Measurements from ENCODE around the gene UNC45A. TPM values are rescaled to one million over a fixed set of nuclear protein-coding genes. Genes with fewer than 3 reads are reported as not detected.

UNC45A gene
- total RNA-seq, 1 experiment from 2014 or later: 68.4 TPM

DNA sequence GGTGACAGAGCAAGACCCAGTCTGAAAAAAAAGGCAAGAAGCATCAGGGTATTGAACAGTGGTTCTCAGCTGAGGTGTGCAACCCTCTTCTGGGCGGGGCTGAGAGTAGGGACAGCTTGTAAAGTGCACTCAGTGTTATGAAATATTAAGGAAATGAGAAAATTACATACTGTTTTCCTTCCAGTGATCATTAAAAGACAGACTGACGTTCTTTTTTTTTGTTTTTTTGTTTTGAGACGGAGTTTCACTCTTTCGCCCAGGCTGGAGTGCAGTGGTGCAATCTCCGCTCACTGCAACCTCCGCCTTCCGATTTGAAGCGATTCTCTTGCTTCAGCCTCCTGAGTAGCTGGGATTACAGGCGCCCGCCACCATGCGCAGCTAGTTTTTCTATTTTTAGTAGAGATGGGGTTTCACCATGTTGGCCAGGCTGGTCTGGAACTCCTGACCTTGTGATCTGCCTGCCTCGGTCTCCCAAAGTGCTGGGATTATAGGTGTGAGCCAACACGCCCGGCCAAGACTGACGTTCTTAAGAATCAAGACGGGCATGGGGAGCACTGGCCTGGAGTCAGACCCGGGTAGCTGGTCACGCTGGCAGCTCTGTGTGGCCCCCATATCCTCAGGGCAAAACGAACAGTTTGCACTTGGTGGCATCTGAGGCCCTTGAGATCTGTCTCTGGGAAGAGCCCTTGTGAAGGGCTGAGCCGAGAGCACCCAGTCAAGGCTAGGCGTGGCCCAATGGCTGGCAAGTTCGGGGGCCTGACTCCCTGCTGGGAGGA, 20.6 kb upstream of the UNC45A start:
- Histone ChIP-seq H2AFZ (ENCODE audit: low read length) (no peak overlapping the region), H4K20me1 (ENCODE audit: low read length) (no peaks in the 10 kb centered on the region), H3K9me2 (replicated peaks; ENCODE audit: low read length) (no peaks in the 10 kb centered on the region), H3K4me1 (ENCODE audit: insufficient read depth, low read length) (no peaks in the 10 kb centered on the region), H3K9me3 (ENCODE audit: low read length) (no peaks in the 10 kb centered on the region), H3F3A (ENCODE audit: low read length, unreplicated experiment) (no peaks in the 10 kb centered on the region), H3K4me2 (ENCODE audit: low read length) (no peak overlapping the region), H3K79me2 (ENCODE audit: low read length) (no peaks in the 10 kb centered on the region), H3K27ac (ENCODE audit: low read length) (no peak overlapping the region), H3K27me3 (ENCODE audit: low read length) (no peaks in the 10 kb centered on the region), H3K36me3 (ENCODE audit: low read depth, low read length) (no peaks in the 10 kb centered on the region; the same call in 1 of the 2 replicates), H3K9ac (ENCODE audit: low read length) (no peak overlapping the region), H3K4me3 (ENCODE audit: low read length) (no peak overlapping the region)
- no peak for ATAC-seq
- DNase-seq: no peak
- ChIA-PET POLR2A (ENCODE audit: unreplicated experiment) (no interaction called here), CTCF (interaction anchor here (0.8 kb wide), 1 partner anchor 12 kb away, joined by 4 read pairs; the partner anchor contains the start of gene MAN2A2)
- TF ChIP-seq EZH2 (IDR thresholded peaks at IDR 0.05; ENCODE audit: low read length, unreplicated experiment) (no peak), CTCF (conservative IDR thresholded peaks at IDR 0.05; ENCODE audit: low read depth, low read length) (no peak)
- intact Hi-C loops (cut with micrococcal nuclease): no loop called here
- BruUV-seq (replicated peaks): no TSS peak

DNA sequence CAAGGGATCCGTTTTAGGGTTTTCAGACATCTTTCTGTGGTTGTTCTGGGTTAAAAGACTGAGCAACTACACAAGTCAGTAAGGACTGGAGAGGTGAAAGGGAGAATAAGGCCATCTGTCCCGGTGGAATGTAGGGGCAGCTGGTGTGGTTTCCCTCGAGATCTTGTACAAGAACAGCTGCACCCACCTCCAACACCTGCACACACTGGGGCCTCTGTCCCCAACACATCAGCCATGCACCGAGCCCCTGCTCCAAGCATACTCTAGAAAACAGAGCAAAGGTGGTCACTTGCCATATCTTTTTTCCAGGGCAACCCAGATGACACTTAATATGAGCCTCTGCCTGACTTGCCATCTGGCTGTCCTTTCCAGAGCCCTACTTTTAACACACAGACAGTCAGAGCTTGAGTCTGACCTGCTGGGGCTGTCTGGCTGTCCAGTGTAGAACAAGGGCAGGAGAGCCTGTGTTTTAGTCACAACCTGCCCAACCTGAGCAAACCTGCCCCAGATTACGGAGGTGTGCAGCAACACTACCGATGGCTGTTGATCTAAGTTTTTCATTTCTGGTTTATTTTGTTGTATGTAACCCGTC, 19.8 kb upstream of the UNC45A start:
- Histone ChIP-seq H3K9me3 (ENCODE audit: low read length) (no peaks in the 10 kb centered on the region), H3K4me3 (ENCODE audit: low read length) (no peak overlapping the region), H3K4me1 (ENCODE audit: insufficient read depth, low read length) (no peaks in the 10 kb centered on the region), H3F3A (ENCODE audit: low read length, unreplicated experiment) (no peaks in the 10 kb centered on the region), H3K79me2 (ENCODE audit: low read length) (no peaks in the 10 kb centered on the region), H3K9me2 (replicated peaks; ENCODE audit: low read length) (no peaks in the 10 kb centered on the region), H3K27me3 (ENCODE audit: low read length) (no peaks in the 10 kb centered on the region), H4K20me1 (ENCODE audit: low read length) (no peaks in the 10 kb centered on the region), H3K4me2 (ENCODE audit: low read length) (no peak overlapping the region), H3K9ac (ENCODE audit: low read length) (no peak overlapping the region), H3K27ac (ENCODE audit: low read length) (no peak overlapping the region), H2AFZ (ENCODE audit: low read length) (no peak overlapping the region), H3K36me3 (ENCODE audit: low read depth, low read length) (no peaks in the 10 kb centered on the region; the same call in 1 of the 2 replicates)
- POLR2A ChIA-PET (ENCODE audit: unreplicated experiment): no interaction called here
- no peak for DNase-seq
- no peak for TF ChIP-seq EZH2 (IDR thresholded peaks at IDR 0.05; ENCODE audit: low read length, unreplicated experiment)
- CTCF ChIA-PET: no interaction called here
- BruUV-seq (replicated peaks): no TSS peak
- intact Hi-C loops (cut with micrococcal nuclease): no loop called here
- ATAC-seq: no peak

DNA sequence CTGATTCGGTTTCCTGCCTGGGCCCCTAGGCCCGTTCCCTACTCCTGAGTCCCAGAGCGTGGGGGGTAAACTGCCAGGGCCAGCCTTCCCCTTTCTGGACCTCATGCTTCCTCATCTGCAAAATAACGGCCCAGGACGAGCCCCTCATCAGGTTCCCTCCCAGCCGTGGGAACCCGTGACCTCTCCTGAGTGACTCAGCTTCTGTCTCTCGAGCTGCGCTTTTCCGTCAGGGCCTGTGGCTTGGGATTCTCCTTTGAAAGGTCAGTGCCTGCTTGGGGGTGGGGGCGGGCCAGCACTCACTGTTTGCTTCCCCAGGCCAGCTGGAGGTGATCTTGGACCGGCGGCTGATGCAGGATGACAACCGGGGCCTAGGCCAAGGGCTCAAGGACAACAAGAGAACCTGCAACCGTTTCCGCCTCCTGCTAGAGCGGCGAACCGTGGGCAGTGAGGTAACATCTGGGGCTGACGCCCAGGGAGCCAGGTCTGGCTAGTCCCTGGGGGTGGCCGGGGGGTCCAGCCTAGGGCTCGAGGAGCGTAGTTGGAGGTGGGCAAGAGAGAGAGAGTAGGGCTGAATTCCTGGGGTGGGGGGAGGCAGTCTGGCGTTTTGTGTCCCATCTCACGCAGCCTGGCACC, 19.2 kb upstream of the UNC45A start:
- TF ChIP-seq EZH2 (IDR thresholded peaks at IDR 0.05; ENCODE audit: low read length, unreplicated experiment): no peak
- TF ChIP-seq CTCF (conservative IDR thresholded peaks at IDR 0.05; ENCODE audit: low read depth, low read length): no peak
- no peak for TF ChIP-seq EZH2phosphoT487 (IDR thresholded peaks at IDR 0.05; ENCODE audit: borderline replicate concordance, low read length)
- Histone ChIP-seq H4K20me1 (ENCODE audit: low read length) (no peaks in the 10 kb centered on the region), H3K9me2 (replicated peaks; ENCODE audit: low read length) (no peaks in the 10 kb centered on the region), H3K9ac (ENCODE audit: low read length) (no peak overlapping the region), H3K27me3 (ENCODE audit: low read length) (no peaks in the 10 kb centered on the region), H3K4me3 (ENCODE audit: low read length) (no peak overlapping the region), H3K27ac (ENCODE audit: low read length) (no peak overlapping the region), H2AFZ (ENCODE audit: low read length) (no peak overlapping the region), H3K4me2 (ENCODE audit: low read length) (no peak overlapping the region), H3K4me1 (ENCODE audit: insufficient read depth, low read length) (no peaks in the 10 kb centered on the region), H3K9me3 (ENCODE audit: low read length) (no peaks in the 10 kb centered on the region), H3F3A (ENCODE audit: low read length, unreplicated experiment) (no peaks in the 10 kb centered on the region), H3K79me2 (ENCODE audit: low read length) (no peaks in the 10 kb centered on the region), H3K36me3 (ENCODE audit: low read depth, low read length) (no peaks in the 10 kb centered on the region)
- intact Hi-C loops (cut with micrococcal nuclease): no loop called here
- DNase-seq: no peak
- POLR2A ChIA-PET (ENCODE audit: unreplicated experiment): no interaction called here
- BruUV-seq (replicated peaks): no TSS peak
- no peak for ATAC-seq
- CTCF ChIA-PET: no interaction called here
